COR-L47 (cell line): ENCODE results near the gene TMEM51.
A peak's percentile ranks its signal among the peaks of the same experiment; 100 is the strongest.

Experiments used
- DNase-seq: peaks from one replicate; lab custom pipeline; 2025; lab: John Stamatoyannopoulos, UW

The TMEM51 gene

DNA sequence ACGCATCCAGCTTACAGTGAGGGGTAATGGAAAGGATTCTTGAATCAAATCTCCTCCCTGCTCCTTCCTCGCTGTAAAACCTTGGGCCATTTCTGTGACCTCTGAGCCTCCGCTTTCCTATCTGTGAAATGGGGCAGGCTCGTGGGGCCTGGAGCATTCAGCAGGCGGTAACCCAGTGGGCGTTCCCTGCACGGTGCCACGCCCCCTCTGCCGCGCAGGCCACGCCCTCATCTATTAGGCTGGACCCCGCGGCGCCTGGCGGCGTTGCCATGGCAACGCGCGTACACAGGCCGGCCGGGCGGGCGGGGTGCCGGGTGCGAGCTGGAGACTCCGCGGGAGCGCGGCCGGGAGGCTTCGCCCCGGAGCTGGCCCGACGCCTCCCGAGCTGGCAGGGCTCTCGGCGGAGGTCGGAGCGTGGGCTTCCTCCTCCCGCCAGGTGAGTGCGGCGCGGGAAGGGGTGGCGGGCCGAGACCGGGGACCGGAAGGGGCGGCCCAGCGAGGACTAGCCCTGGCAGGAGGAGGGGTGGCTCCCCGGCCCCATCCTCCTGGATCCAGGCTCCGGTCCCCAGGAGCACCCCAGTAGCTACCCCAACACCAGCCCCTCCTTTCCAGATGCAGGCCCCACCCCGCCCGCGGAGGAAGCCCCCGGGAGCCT is 93.5 kb downstream of the TMEM51 start, which contains the start of gene FHAD1:
Gene FHAD1, plus strand, starts transcription at position 264 of the 655 bp plus-strand sequence. CDS start 4,562 bp downstream, outside the sequence.
- DNase-seq = peak; percentile 60

DNA sequence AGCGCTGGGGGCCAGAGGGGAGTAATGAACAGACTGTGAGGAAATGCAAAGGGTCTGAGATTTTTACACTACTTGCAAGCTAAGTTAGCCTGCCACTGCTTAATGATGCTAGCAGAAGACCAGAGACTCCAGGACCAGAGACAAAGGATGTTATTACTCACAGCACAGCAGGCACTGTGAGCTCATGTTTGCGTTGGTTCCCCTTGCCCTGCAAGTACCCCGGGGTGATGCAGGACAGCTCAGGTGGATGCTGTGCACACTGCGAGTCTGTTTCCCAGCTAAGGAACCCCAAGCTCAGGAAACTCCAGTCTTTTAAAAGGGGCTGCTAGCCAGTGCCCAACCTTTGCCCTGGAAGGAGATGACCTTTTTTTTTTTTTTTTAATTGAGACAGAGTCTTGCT is 94.7 kb downstream of the TMEM51 start:
- DNase-seq = no peak

DNA sequence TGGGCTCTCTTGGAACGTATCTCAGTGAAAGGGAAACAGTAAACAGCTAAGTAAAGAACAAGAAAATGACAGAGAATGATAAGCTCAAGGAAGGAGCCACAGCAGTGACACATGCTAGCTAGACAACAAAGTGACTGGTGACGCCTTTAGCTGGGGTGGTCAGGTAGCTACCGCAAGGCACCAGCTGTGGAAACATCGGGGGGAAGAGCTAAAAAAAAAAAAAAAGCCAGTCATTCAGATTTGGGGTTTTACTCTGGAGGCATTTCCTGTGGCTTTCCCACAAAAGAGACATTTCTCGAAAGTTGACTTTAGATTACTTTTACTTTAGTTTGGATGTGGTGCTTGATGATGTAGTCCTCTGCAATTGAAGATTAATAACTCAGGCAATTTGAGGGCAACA is 95.5 kb downstream of the TMEM51 start:
- no peak for DNase-seq

DNA sequence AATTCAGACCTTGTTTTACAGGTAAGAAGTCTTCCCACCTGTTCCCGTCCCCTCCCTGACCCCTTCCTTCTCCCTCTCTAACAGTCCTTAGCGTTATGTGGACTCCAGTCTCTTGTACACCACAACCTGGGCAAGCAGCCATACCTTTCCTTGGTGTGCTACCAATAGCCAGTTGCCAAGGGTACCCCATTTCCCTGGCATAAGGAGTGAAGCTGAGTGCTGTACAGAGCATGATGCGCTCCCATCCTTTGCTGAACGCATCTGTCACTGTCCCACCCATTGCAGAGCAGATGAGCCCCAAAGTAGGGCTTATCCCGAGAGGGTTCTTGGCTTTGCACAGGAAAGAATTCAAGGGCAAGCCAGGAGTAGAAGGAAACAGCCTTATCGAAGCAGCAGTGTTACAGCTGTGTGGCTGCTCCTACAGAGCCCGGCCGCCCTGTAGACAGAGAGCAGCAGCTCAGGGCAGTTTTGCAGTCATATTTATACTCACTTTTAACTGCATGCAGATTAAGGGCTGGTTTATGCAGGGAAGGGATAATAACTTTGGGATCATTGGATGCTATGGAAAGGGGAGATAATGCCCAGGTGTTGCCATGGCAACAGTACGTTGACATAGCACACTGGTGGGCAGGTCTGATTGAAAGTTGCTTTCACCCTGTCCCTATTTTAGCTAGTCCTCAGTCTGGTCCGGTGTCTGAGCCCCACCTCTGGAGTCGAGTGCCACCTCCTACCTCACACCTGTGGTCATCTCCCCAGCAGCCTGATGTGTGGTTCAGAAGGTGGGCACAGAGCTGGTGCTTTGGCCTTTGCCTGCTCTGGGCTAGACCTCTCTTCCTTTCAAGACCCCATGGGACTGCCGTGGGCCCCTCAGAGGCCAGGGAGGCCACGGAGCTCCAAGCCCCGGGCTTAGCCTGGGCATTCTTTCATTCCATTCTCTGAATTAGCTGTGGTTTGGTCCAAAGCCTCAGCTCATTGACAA is 98.6 kb downstream of the TMEM51 start:
- DNase-seq = peak; percentile 7

DNA sequence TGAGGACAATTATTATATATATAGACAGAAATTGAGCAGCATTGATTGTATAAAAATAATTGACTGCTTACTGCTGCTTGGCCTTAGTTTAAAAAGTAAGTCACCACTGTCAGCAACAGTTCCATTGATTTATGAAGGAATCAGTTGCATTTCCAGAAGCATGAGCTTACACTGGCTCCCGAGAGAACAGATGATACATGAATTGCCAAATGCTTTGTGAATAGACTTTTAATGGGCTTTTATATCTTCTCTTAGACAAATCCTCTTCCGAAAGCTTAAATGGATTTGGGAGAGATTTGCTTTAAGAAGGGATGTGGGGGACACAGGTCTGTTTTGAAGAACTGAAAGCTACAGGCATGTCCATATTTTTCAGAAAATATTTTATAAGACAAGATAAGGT is 101.0 kb downstream of the TMEM51 start:
- DNase-seq = no peak

DNA sequence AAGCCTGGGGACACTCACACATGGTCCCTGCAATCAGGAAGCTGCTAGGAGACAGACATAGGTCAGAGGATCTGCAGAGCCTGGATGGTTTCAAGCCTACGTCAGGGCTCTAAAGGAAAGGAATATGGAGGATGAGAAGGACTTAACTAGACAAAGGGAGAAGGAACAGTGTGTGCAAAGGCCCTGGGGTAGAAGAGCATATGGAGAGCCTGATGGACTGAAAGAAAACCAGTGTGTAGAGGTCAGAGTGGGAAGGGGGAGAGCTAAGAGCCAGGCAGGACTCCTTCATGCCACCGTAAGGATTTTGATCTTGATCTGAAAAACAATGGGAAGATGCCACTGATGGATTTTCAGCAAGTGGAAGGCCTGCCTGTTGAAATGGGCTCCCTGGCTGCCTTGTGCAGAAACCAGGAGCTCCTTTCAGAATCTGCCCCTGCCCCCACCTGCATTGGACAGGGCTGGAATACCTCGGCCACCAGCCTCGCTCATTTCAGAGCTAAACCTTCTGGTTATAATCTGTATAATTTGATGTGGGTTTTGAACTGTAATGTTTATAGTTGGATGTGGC is 102.1 kb downstream of the TMEM51 start:
- no peak for DNase-seq

DNA sequence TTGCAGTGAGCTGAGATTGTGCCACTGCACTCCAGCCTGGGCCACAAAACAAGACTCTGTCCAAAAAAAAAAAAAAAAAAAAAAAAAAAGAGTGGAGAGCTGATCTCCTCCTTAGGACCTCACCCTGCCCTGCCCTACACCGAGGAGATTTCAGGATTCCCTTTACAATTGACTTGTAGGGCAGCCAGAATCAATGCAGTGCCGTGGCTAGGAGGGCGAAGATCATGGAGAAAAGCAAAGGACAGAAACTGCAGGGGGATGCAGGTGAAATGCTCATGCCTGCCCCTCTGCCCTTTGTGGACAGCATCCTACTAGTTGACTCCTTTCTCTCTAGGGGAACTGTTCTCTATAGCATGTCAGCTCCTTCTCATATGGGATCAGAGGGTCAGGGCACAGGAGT is 103.0 kb downstream of the TMEM51 start:
- no peak for DNase-seq

DNA sequence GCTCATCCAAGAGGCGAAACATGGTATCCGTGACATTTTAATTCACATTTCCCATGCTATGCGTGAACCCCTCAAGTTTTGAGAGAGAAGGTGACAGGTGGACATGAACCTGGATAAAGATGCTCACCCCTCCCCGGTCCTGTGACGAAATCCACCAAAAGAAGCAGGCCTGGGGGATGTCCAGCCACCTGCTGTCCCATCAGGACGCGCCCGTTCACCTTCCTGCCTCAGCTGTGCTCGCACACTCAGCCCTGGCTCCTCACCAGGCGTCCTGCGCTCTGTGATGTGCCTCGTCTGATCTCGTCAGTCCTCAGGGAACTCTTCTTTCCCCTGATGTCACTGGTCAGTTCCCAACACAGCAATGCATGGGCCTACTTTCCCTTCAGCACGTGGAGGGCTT is 103.8 kb downstream of the TMEM51 start:
- DNase-seq = no peak

DNA sequence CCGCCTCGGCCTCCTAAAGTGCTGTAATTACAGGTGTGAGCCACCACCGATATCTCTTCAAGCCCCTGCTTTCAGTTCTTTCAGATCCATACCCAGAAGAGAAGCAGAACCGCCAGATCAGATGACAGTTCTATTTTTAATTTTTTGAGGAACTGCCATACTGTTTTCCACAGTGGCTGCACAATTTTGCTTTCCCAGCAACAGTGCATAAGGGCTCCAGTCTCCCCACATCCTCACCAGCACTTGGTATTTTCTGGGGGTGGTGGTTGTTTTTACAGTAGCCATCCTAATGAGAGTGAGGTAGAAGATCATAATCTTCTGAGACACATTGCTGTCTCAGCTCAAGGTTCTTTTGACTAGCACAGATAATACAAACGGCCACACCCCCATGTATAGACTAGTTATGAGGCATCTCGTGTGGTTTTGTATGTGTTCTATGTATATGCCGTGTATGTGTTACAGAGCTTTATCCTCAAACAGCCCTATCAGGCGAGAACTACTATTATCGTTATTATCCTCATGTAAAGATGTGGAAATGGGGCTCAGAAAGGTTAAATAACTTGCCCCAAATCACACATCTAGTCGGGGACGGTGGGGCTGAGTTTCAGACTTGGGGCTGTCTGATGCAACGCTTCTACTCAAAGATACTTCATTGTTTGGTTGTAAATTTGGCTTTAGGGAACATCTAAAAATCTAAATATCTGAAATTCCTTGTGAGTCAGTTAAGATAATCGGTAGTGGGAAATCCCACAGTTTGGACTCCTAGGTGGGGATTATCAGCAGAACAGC is 105.5 kb downstream of the TMEM51 start:
- no peak for DNase-seq

DNA sequence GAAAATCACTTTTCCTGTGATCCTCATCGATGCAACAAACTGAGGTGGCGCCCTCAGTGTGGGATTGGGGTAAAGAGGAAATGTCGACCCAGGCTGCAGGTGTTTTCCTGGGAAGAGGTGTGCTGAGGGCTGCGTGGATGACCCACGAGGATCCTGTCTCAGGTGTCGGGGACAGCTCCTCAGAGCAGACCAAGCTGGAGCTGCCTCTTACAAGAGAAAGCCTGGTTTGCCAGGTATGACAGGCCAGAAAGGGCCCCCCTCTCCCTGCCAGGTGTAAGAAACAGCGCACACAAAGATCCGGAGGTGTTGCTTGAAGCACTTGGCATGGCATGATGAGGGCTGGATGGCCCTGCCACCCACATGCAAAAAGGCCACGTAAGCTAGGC is 106.1 kb downstream of the TMEM51 start:
- no peak for DNase-seq

DNA sequence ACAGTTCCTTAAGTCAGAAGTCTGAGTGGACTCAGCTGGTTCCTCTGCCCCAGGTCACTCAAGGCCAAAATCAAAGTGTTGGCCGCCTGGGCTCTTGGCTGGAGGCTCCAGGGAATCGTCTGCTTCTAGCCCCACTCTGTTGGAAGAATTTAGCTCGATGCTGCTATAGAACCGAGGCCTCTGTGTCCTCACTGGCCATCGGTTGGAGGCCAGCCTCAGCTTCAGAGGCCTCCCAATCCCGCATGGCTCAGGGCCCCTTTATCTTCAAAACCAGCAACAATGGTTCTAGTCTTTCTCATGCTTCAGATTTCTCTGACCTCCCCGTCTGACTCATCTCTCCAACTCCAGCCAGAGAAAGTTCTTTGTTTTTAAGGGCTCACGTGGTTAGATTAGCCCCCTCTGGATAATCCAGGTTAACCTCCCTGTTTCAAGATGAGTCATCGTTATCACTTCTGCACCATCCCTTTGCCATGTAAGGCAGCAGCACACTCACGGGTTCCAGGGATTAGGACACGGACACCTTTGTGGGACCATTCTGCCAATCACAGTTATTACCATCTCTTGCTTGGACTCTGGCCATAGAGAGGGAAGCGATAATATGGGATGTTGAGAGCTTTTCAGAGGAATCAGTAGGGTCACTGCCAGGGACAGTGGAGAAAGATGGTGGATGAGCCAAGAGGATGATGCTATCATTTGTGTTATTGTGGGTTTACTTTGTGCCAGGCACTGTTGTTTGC is 107.0 kb downstream of the TMEM51 start:
- no peak for DNase-seq

DNA sequence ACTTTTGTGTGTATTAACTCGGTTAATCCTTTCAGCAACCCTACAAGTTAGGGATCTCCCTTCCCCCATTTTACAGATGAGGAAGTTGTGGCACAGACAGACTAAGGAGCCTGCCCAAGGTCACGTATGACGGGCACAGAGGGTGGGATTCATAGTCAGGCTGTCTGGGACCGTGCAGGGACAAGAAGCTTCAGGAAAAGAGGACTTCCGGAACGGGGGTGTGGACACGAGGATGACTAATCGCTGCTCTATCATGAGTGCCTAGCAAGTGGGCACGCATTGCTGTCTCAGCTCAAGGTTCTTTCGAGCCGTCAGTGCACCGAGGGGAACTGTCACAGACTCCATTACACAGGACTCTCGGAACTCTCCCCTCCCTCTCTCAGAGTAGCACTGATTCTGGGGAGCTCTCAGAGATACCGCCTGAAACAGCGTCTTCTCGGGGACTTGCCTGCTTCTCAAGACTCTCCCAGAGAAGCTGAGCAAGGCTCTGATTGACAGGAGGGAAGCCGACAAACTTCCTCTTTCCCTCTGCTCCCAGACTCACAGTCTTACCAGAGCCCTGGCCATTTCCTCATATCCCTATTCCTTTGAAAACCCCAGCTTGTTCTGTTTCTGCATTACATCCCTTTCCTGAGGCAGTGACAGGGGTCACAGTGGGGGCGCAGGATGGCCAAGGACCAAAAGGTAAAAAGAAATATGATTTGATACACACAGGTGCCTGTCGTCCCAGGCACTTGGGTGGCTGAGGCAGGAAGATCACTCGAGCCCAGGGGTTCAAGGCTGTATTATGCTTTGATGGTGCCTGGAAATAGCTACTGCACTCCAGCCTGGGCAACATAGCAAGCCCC is 107.8 kb downstream of the TMEM51 start:
- DNase-seq = no peak

DNA sequence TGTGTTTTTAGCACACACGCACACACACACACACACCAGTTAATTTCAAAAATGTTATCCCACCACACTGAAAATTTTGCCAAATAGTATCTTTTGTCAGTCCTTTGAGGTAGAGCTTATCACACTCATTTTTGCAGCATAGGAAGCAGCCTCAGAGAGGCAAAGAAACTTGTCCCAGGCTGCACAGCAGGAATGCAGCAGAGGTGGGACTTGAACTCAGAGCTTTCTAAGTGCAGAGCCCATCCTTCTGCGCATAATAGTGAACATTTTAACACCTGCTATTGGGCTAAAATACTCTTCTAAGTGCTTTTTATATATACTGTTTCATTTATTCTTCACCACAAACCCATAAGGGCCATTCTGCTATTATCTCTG is 108.4 kb downstream of the TMEM51 start:
- no peak for DNase-seq

DNA sequence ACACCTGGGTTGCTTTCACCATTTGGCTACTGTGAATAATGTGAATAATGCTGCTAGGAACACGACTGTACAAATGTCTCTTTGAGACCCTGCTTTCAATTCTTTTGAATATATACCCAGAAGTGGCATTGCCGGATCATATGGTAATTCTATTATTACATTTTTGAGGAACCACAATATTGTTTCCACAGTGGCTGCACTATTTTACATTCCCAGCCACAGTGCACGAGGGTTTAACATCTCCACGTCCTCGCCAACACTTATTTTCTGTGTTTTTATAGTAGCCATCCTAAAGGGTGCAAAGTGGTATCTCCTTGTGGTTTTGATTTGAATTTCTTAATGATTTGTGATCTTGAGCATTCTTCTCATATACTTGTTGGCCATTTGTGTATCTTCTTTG is 109.2 kb downstream of the TMEM51 start:
- no peak for DNase-seq

DNA sequence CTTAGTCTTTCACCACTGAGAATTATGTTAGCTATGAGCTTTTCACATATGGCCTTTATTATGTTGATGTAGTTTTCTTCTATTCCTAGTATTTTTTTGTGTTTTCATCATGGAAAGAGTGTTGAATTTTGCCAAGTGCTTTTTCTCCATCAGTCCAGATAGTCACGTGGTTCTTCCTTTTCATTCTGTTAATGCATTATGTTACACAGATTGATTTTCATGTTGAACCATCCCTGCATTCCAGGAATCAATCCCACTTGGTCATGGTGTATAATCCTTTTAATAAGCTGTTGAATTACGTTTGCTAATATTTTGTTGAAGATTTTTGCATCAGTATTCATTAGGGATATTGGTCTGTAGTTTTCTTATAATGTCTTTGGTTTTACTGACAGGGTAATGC is 111.2 kb downstream of the TMEM51 start:
- no peak for DNase-seq
